Measurements from ENCODE around the gene ONECUT3. TPM values are rescaled to one million over a fixed set of nuclear protein-coding genes. Genes with fewer than 3 reads are reported as not detected.

The ONECUT3 gene
- total RNA-seq, 2 experiments from 2014 or later, result not detected

DNA sequence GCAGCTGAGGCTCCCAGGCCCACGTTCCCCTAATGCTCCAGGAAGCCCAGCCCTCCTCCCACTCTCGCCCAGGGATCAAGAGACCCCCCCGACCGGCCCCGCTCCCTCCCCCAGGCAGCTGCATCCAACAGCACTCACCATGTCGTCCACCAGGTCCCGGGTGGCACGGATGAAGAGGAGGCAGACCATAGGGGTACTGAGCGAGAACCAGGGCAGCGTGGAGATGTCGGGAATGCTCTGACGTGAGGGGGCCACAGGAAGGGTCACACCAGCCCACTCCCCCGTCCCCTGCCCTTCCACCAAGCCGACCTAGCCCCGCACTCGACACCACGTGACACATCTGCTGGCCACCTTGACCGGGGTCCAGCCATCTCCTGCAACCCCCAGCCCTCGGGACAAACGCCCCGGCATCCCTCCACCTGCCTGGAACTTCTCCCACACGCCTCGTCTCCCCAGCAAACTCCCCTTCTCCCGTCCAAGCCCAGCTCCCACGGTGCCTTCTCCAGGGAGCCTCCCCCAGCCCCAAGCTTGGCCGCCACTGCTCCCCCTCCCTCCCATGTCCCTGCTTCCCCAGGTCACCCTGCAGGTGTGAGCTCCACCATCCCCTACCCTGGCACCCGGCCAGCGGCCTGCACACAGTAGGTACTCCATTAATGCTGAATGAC, 53.9 kb downstream of the ONECUT3 start:
- ChIA-PET POLR2A (interaction anchor here (0.7 kb wide), 1 partner anchor 217 kb away, joined by 11 read pairs; no protein-coding TSS in a partner anchor), CTCF (interaction anchor here (1.0 to 1.6 kb wide), 3 partner anchors 11 to 25 kb away, joined by 3 read pairs; no protein-coding TSS in a partner anchor)

GRCh38 chr19:1807695-1808394, 54.5 kb downstream of the ONECUT3 start:
- ChIA-PET POLR2A (interaction anchor here (0.7 kb wide), 1 partner anchor 217 kb away, joined by 11 read pairs; no protein-coding TSS in a partner anchor), CTCF (interaction anchor here (1.6 kb wide), 1 partner anchor 26 kb away, joined by 3 read pairs; no protein-coding TSS in a partner anchor)

GRCh38 chr19:1808395-1808731, 55.1 kb downstream of the ONECUT3 start:
- CTCF ChIA-PET, result no interaction called here
- POLR2A ChIA-PET, result no interaction called here

DNA sequence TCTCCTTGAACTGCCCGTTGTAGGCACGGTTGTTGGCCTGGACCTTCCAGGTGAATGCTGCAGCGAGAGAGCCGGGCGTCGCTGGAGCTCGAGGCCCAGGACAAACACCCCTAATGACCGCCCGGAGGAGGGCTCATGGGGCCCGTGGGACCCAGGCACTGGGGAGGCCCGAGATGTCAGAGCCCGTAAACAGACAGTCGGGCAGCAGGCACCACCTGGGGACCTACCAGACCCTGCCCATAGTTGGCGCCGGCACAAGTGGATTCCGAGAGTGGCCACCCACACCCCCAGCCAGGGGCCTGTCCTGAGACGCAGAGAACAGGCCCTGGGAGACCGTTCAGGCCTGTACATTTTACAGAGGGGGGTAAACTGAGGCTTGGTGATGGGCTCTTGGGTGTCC, 56.4 kb downstream of the ONECUT3 start:
- CTCF ChIA-PET, result interaction anchor here (1.5 kb wide), 1 partner anchor 14 kb away, joined by 4 read pairs; no protein-coding TSS in a partner anchor
- POLR2A ChIA-PET, result no interaction called here

- ChIA-PET CTCF (interaction anchor here (0.8 to 1.5 kb wide), 3 partner anchors 15 to 264 kb away, joined by 4 to 6 read pairs (median 4); no protein-coding TSS in a partner anchor), POLR2A (no interaction called here)
Observed at GRCh38 chr19:1810439-1811160, 57.3 kb downstream of the ONECUT3 start.

GRCh38 chr19:1811472-1811894, 58.2 kb downstream of the ONECUT3 start:
- ChIA-PET POLR2A (no interaction called here), CTCF (interaction anchor here (0.8 to 1.5 kb wide), 3 partner anchors 26 to 265 kb away, joined by 3 to 6 read pairs (median 4); no protein-coding TSS in a partner anchor)

DNA sequence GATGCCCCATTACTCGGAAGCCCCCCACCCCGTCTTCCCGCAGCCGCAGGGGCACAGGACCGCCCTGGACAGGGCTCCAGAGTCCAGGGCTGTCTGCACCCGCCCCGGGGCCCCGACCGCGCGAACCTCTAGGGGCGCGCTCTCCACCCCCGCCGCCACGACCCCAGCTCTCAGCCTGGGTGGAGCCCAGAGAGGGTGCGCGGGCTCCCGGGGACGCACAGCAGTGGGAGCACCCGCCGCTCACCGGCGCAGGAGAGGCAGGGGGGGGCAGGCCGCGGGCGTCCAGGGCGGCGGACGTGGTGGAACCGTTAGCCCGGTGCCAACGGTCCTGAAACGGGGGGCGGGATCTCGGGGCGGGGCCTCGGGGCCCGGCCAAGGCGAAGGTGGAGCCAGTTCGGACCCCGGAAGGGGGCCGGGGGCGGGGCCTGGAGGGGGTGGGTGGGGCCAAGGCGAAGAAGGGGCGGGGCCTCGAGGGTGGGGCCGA, 58.7 kb downstream of the ONECUT3 start, which contains the start of gene ATP8B3:
ATP8B3 (minus strand) TSS at position 335 of the 484 bp plus-strand sequence. CDS start 540 bp downstream, outside the sequence.
- ChIA-PET CTCF (interaction anchor here (1.1 to 1.5 kb wide), 2 partner anchors 26 to 140 kb away, joined by 3 to 4 read pairs; no protein-coding TSS in a partner anchor), POLR2A (no interaction called here)

- ChIA-PET POLR2A (interaction anchor here (1.1 kb wide), 1 partner anchor 13 kb away, joined by 3 read pairs; no protein-coding TSS in a partner anchor), CTCF (interaction anchor here (1.1 to 2.0 kb wide), 2 partner anchors 14 to 27 kb away, joined by 3 to 11 read pairs; no protein-coding TSS in a partner anchor)
Observed at GRCh38 chr19:1812426-1813191, 59.3 kb downstream of the ONECUT3 start.

GRCh38 chr19:1813192-1814182, 60.2 kb downstream of the ONECUT3 start:
- ChIA-PET CTCF (interaction anchor here (1.0 to 2.0 kb wide), 3 partner anchors 9 to 24 kb away, joined by 5 to 11 read pairs (median 7); no protein-coding TSS in a partner anchor), POLR2A (interaction anchor here (0.6 to 1.1 kb wide), 2 partner anchors 12 to 583 kb away, joined by 3 to 5 read pairs; no protein-coding TSS in a partner anchor)

GRCh38 chr19:1814391-1814790, 61.1 kb downstream of the ONECUT3 start:
- ChIA-PET CTCF (interaction anchor here (1.0 to 2.0 kb wide), 3 partner anchors 8 to 23 kb away, joined by 5 to 11 read pairs (median 7); no protein-coding TSS in a partner anchor), POLR2A (interaction anchor here (0.6 kb wide), 1 partner anchor 583 kb away, joined by 5 read pairs; no protein-coding TSS in a partner anchor)

DNA sequence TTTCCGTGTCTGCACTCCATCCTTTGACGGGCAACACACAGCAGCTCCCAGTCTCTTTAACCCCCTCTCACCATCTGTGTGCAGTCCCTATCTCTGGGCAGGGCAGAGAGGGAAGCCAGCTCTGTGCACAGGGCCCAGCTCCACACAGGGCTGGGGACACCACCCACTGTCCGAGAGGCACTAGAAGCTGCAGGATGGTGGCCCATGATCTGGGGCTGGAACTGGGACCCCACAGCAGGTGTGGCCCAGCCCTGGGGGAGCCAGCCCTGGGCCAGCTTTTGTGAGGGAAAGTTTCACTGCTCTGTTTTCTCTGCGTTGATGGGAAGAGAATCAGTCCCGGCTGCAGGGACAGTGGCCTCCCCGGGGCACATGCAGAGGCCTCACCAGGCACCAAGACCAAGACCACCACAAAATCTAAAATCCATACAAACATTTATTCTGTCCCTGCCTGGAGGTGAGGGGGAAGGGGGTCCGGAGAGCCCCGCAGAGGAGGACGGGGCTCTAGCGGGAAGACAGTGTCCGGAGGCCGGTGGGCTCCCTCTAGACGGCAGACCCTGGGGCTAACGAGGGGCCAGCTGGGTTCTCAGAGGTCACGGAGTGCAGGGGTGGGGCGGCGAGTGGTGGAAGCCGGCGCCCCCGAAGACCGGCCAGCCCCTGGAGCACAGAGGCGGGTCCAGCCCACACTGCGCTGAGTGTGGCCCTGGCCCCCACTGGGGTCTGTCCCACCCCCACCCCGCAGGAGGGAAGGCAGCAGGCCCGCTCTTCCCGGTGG, 61.7 kb downstream of the ONECUT3 start:
- POLR2A ChIA-PET, result no interaction called here
- CTCF ChIA-PET, result interaction anchor here (2.0 kb wide), 2 partner anchors 11 to 22 kb away, joined by 7 to 11 read pairs; no protein-coding TSS in a partner anchor

DNA sequence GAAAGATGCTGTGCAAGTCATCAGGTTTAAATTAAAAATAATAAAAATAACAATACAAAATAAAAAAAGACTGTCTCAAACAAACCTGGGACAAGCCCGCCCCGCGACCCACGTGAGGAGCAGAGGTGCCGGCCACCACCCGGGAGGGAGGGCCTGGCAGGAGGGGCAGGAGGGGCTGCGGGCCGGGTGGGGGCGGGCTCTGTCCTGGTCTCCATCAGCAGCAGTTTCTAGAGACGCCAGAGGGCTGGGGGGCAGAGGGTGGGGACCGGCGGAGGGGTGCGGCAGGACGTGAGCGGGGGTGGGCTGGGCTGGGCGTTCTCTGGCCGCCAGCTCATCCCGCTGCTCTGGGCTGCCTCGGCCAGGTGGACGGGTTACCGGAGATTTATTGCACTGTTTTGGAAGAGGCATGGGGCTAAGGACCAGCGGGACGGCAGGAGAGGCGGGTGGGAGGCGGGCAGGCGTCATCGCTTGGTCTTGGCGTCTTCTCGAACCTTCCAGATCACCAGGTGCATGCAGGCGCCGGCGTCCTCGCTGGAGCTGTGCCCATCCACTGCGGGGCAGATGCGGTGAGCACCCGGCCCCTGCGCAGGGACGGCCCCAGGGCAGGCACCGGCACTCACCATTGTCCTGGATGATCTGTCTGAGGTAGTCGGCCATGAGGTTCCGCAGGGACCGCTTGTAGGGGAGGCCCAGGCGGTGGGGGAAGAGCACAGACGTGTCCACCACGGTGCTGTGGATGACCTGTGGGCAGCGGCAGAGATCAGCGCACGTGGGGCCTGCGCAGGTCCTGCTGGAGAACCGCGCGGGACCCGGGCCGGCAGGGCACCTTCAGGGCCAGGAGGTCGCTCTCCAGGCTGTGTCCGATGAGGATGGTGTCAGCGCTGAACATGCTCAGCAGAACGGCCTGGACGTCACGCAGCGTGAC, 62.6 kb downstream of the ONECUT3 start:
- ChIA-PET POLR2A (no interaction called here), CTCF (interaction anchor here (0.5 kb wide), 1 partner anchor 23 kb away, joined by 3 read pairs; no protein-coding TSS in a partner anchor)

DNA sequence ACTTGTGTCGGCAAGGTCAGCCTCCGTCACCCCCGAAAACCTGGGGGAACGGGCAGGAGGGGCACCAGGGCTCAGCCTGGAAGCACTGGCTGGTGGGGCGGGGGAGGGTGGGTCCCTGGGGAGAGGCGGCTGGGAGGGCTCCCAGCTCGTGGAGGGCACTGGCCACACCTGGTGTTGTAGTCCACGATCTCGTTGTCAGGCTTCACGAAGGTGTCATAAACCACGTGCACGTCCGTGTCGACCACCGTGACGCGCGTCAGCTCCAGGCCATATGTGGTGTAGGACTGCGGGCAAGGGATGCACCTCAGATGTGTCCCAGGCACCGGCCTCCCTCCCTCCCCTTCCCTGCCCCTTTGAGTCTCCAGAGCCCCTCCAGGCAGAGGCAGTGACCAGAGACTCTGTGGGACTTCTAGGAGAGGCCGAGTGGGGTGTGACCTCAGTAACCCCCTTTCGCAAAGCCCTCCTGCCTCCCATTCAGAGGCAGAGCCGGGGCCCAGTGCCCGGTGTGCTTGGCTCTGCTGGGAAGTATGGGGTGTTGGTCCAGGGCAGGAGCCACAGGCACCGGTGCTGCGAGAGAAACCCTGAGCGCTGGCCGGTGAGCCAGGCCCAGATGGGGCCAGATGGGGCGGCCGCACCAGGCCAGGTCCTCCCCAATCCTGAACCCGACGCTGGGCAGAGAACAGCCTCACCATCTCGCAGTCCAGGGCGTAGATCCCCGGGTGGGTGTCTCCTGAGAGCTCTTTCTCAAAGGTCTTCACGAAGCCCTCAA, 63.4 kb downstream of the ONECUT3 start:
- ChIA-PET CTCF (interaction anchor here (0.5 kb wide), 2 partner anchors 16 to 22 kb away, joined by 3 read pairs; no protein-coding TSS in a partner anchor), POLR2A (no interaction called here)

DNA sequence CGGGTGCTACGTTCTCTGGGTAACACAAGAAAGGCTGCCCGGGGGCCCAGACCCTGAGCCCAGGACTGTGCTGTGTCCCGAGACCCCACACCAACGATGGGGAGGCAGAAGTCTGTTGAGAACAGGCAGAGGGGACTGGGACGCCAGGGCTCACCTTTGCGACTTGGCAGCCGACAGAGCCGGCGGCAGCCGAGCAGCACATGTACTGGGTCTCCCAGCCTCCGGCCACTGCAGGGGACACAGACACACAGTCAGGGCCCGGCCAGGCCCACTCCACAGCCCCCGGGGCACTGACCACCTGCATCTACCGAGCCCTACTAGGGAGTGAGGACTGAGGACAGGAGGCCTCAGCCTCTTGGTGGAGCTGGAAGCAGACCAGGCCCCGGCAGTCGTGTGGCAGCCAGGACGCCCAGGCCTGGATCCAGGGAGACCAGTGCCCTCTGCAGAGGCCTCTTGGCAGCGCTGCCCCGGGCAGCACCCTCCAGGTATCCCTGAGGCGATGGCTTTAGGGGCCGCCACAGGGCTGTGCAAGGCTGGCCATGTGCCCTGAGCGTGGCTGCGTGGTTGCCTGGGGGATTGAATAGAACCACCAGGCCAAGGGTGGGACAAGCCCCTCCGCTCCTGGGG, 64.4 kb downstream of the ONECUT3 start:
- ChIA-PET POLR2A (no interaction called here), CTCF (interaction anchor here (0.6 kb wide), 1 partner anchor 285 kb away, joined by 4 read pairs; no protein-coding TSS in a partner anchor)
